HG03571 (cell line): ENCODE data around the gene ST14.

Source experiments
- ATAC-seq: cut with Tn5 transposase; IDR thresholded peaks from one replicate; pipeline ENCODE4 v1.9.1; 2021; ENCODE audit not compliant: unreplicated experiment

The ST14 gene

DNA sequence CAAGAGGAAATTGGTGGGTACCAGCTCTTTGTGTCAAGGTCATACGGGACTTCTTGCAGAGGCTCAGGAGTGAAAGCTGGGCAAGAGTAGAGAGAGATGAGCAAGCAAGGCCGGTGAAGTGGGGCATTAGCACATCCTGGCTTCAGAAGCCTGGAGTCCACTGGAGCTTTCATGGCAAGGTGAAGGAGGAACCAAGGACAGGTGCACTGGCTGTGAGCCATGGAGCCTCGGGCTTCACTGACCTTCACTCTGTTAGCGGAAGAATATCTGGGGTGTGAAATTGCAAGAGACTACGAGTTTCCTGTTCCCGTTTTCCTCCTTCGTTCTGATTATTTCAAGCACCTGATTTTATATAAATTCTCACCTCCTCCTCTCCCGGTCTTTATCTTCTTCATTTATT lies 25.9 kb upstream of the ST14 start:
- no peak for ATAC-seq

DNA sequence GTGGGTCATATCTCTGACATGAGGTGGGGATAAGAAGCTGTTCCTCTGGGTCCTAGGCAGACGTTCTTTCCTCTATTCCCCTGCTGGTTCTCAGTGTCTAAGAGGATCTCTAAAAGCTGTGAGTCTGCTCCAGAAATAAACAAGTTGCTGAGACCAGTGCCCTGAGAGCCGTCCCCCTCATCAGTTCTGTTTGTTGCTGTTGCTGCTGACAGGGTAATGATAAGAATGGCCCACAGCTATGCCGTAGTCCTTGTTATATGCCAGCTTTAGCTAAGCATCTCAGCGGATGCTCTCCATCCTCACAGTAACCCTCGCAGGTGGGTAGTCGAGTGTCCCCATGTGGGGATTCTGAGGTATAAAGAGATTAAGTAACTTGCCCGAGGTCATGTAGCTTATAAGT lies 23.5 kb upstream of the ST14 start:
- ATAC-seq = no peak

GRCh38 chr11:130137999-130138398 lies 21.6 kb upstream of the ST14 start:
- ATAC-seq = no peak

GRCh38 chr11:130139401-130139800 lies 20.2 kb upstream of the ST14 start:
- no peak for ATAC-seq

DNA sequence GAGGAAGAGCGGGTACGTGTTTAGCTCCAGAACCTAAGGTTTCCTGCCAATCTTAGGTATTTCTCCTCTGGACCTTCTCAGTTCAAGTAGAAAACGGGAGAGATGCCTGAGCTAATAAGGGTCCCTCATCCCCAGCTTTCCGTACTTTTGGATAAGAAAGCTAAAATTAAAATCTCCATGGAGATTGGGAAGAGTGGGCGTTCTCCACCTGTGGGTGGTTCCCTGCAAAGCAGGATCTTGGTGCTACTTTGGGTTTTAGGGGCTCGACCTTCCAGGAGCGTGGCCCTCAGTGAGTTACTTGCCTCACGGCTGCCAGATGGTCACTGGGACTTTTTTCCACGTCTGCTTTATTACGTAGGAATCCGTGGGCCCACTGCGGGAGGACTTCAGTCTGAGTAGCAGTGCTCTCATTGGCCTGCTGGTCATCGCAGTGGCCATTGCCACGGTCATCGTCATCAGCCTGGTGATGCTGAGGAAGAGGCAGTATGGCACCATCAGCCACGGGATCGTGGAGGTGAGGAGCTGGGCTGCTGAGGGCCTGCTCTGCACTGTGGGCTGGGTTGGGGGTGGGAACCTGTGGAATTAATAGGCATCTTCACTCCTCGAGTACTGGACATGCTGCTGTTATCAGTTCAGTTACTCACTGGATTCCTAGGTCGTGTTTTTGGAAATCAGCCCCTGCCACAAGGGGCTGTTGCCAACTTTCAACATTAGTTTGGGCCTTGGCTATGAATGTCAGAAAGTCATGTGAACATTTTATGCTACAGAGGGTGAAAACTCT lies 17.8 kb upstream of the ST14 start:
- ATAC-seq = no peak

- no peak for ATAC-seq
Measured at GRCh38 chr11:130144141-130144540, 15.4 kb upstream of the ST14 start.

GRCh38 chr11:130144861-130145281 lies 14.7 kb upstream of the ST14 start:
- ATAC-seq = no peak

DNA sequence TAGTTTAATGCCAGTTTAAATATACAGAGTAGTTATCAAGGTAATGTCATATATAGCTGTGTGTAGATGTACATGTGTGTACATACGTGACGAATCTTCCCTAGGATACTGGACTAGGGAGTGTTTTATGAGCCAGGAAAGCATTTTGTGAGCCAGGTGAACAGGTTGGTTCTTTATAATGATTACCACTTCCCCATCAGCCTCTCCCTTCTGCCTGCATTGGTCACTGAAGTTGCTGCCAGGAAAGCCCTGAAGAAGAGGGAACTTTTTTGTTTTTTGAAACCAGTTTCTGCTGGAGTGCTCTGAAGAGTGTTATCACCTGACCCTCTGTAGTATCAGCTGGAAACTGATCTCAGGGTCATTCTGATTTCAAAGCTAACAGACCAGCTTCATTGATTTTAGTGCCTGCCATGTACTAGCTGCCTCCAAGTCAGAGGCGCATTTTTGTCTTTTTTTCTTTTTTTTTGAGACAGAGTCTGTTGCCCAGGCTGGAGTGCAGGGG lies 14.2 kb upstream of the ST14 start:
- ATAC-seq = no peak

- no peak for ATAC-seq
Measured at GRCh38 chr11:130145975-130146776, 13.4 kb upstream of the ST14 start.

- ATAC-seq = no peak
Measured at GRCh38 chr11:130146796-130147195, 12.8 kb upstream of the ST14 start.

DNA sequence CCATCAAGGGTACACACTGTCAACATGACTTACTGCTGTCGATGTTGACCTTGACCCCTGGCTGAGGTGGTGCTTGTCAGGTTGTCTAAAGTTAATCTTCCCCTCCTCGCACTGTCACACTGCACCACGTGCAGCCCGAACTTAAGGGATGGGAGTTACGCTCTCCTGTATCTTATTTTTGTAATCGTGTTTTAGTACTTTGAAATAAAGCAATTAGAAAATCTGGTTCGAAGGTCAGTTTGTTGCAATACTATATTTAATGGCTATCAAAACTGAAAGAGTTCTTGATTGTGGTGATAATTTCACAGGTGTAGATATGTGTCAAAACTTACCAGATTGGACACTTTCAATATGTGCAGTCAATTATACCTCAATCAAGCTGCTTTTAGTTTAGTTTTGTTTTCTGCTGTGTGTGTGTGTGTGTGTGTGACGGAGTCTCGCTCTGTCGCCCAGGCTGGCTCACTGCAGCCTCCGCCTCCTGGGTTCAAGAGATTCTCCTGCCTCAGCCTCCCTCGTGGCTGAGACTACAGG lies 10.7 kb upstream of the ST14 start:
- ATAC-seq = no peak

GRCh38 chr11:130150790-130151189 lies 8.8 kb upstream of the ST14 start:
- no peak for ATAC-seq

GRCh38 chr11:130151196-130151595 lies 8.4 kb upstream of the ST14 start:
- ATAC-seq = no peak

GRCh38 chr11:130156108-130157022 lies 3.2 kb upstream of the ST14 start:
- no peak for ATAC-seq

DNA sequence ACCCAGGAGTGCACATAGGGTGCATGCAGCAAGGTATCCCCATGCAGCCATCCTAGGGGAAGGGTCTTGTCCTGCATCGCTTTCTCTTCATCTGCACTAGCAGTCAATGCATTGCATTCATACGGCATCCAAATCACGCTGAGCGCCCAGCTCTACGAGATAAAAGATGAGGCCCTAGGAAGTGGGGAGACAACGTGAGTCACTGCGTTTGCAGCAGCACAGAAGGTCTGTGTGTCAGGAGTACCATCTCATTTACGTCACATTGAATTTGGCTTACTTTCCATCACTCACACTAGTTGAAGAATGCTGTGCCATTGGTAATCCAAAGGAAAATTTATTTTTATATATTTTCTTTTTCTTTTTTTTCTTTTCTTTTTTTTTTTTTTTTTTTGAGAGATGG lies 2.5 kb upstream of the ST14 start:
- no peak for ATAC-seq

DNA sequence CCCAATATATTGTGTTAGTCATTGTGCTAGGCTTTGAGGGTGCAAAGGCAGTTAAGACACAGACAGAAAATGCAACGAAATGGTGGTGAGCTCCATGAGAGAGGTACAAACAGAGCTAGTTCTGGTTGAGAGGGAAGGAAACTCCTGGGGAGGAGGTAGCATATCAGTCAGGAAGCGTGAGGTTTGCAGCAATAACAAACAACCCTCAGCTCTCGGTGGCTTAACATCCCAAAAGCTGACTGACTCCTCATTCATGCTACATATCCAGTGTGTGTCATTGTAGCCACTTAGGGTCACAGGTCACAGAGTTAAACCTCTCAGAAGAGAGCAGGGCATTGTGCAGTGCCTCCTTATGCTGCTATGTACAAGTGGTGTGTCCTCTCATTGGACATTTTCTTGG lies 1.7 kb upstream of the ST14 start:
- no peak for ATAC-seq

- no peak for ATAC-seq
Measured at GRCh38 chr11:130159139-130159538, 443 bp upstream of the ST14 start.

DNA sequence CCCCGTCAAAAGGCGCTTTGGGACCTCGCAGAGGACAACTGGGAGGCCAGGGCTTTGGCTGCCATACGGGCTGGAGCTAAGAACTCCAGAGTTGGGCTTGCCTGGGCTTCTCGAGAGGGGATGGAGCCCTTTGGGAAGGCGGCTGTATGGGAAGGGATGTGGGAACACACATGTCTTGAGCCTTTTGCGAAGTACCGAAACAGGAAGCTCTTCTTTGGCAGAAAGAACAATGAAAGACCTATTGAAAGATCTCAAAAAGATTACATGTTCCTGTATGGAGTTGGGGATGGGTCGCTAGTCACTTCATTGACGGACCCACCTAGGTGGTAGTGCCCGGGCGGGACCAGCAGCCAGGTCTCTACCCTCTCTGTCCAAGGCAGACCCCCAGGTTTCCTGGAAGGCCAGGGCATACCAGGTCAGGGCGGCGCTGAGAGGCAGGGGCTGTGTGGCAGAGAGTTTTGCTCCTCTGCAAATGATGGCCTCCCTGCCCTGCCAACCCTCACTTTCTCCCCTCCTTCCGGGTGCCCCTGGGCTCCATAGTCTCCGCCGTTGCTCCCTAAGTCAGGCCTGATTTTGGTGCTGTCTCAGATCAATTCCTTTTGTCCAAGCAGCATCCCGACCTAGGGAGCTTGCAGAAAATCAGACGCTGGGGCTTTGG lies 1.0 kb downstream of the ST14 start:
- ATAC-seq = no peak

DNA sequence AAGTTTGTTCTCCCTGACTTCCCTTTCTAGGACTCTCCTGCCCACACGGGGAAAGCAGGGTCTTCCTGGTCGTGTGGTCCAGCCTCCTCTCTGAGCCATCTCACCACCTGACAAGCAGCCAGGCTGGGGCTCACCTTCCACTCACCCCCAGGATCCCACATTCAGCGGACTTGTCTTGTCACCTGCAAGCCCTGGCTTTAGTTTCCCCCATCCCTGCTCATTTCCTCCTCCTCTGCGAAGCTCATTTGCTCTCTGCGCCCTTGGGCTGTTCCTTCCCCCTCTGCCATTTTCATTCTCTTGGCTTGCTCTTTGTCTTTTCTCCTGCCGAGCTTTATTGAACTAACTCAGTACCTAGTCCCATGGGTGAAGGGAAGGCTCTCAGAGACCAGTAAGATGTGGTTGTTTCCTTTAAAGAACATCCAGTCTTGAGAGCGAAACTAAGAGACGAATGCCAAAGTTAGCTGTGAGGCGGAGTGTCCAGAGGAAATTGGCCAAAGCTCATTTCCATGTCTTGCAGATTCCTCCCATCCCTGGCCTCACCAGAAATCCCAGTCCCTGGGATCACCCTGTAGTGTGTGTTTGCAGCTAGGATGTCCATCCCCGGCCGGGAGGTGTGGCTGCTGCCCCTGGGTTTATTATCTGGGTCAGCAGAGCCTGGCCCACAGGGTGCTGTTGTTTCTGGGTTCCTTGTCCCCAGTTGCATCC lies 2.0 kb downstream of the ST14 start:
- no peak for ATAC-seq

DNA sequence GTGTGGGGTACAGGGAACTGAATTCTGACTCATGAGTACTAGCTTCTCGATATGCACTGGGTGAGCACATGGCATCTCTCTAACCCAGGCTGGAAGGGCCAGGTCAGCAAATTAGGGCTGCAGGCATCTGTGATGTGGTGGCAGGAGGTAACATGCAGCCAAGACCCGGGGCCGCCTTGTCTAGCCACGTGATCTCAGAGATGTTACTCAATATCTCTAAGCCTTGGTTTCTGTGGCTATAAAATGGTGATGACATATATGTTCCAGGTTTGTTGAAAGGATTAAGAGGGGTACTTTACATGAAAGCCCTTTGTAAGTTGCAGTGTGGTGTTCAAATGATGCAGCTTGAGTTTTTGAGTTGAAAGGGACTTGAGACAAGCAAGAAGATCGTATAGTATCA lies 3.2 kb downstream of the ST14 start:
- ATAC-seq = no peak
